A549 treated with ZK216348 at 1 μM for 4 hours (cell line): ENCODE results near the gene RGS16. TPM values are rescaled to one million over a fixed set of nuclear protein-coding genes. Genes with fewer than 3 reads are reported as not detected.

Experiments
- total RNA-seq: library from RNA; stranded (reverse); fragments of 200-300 nt; extraction: Qiagen RNA extraction; gene quantifications from 5 replicates; pipeline ENCODE4 v1.2.3, GENCODE V29; 2022; ENCODE audit warnings: low read depth

RGS16 gene
- 0.14 to 0.33 TPM (median 0.24 TPM) in 5 replicates for total RNA-seq

GRCh38 chr1:182604175-182605164 is at the start of gene RGS16:
Gene RGS16, minus strand, starts transcription at chr1:182604389. Its CDS starts 130 bp downstream, at chr1:182604259.

GRCh38 chr1:182588500-182589396 is 15.4 kb downstream of the RGS16 start, which contains the start of gene RNASEL:
Gene RNASEL, minus strand, starts transcription at chr1:182589256. Its CDS starts 2,450 bp downstream, at chr1:182586806.

Other genes with a start within 250 kb of the RGS16 start
- gene GLUL, start 212.6 kb downstream of the RGS16 start, total RNA-seq: 15.5 to 23.8 TPM (median 18.7 TPM) in 5 replicates
- not detected in 5 replicates for gene TEDDM1, start 203.7 kb downstream of the RGS16 start, total RNA-seq
- gene RGSL1, start 154.2 kb downstream of the RGS16 start, total RNA-seq: not detected in 5 replicates
- 1.3 to 2.4 TPM (median 2.2 TPM) in 5 replicates for gene RNASEL, start 15.1 kb downstream of the RGS16 start, total RNA-seq
- gene RGS8, start 80.2 kb upstream of the RGS16 start, total RNA-seq: not detected in 5 replicates
- gene NPL, start 185.4 kb upstream of the RGS16 start, total RNA-seq: 0.67 to 1.6 TPM (median 0.75 TPM) in 5 replicates
- gene DHX9, start 235.0 kb upstream of the RGS16 start, total RNA-seq: 166 to 190 TPM (median 174 TPM) in 5 replicates